SKM-1 treated with dmso at 0.1 percent for 144 hours (cell line): ENCODE results near the gene HERC2.
"Not testable (repeated sequence)": the region's sequence is repeated elsewhere in the genome, so short reads cannot be mapped to it uniquely, and the experiment has no call there.

ENCODE experiments used
- DNase-seq: peaks from one replicate; lab custom pipeline; 2025; ENCODE audit not compliant: unreplicated experiment; lab: John Stamatoyannopoulos, UW

Gene HERC2

GRCh38 chr15:28131946-28132345 lies 190.0 kb downstream of the HERC2 start:
- no peak for DNase-seq

GRCh38 chr15:28131400-28131799 lies 190.6 kb downstream of the HERC2 start:
- DNase-seq, result no peak

GRCh38 chr15:28130651-28131050 lies 191.3 kb downstream of the HERC2 start:
- no peak for DNase-seq

- no peak for DNase-seq
Observed at GRCh38 chr15:28129231-28129848, 192.6 kb downstream of the HERC2 start.

GRCh38 chr15:28128031-28128430 lies 193.9 kb downstream of the HERC2 start:
- no peak for DNase-seq

- no peak for DNase-seq
Observed at GRCh38 chr15:28127036-28127435, 194.9 kb downstream of the HERC2 start.

GRCh38 chr15:28125673-28126651 lies 196.0 kb downstream of the HERC2 start:
- peak; percentile 15 for DNase-seq

GRCh38 chr15:28124841-28125240 lies 197.1 kb downstream of the HERC2 start:
- no peak for DNase-seq

GRCh38 chr15:28123408-28124023 lies 198.5 kb downstream of the HERC2 start:
- peak; percentile 51 for DNase-seq

- no peak for DNase-seq
Observed at GRCh38 chr15:28122038-28122949, 199.7 kb downstream of the HERC2 start.

- DNase-seq, result not testable (repeated sequence)
Observed at GRCh38 chr15:28121577-28121976, 200.4 kb downstream of the HERC2 start.

GRCh38 chr15:28120359-28120640 lies 201.7 kb downstream of the HERC2 start:
- DNase-seq, result no peak

GRCh38 chr15:28118531-28118930 lies 203.4 kb downstream of the HERC2 start:
- no peak for DNase-seq

- DNase-seq, result no peak
Observed at GRCh38 chr15:28118083-28118482, 203.9 kb downstream of the HERC2 start.

GRCh38 chr15:28117432-28117990 lies 204.5 kb downstream of the HERC2 start:
- no peak for DNase-seq

GRCh38 chr15:28116521-28117431 lies 205.2 kb downstream of the HERC2 start:
- no peak for DNase-seq

GRCh38 chr15:28115871-28116270 lies 206.1 kb downstream of the HERC2 start:
- no peak for DNase-seq

GRCh38 chr15:28114721-28115622 lies 207.0 kb downstream of the HERC2 start:
- DNase-seq, result no peak

- DNase-seq, result no peak
Observed at GRCh38 chr15:28114114-28114455, 207.9 kb downstream of the HERC2 start.
